Activated naive CD4-positive, alpha-beta T cell treated with anti-CD3 and anti-CD28 coated beads, Interleukin-2, amount 50 U/mL, for 24 hours (primary cell): ENCODE results near the gene RNF44.

Source experiments
- H3K27ac Mint-ChIP-seq: one replicate; pipeline ENCODE4 v1.8.0; 2021; ENCODE audit warnings: mild to moderate bottlenecking, mixed read lengths
- H3K27me3 Mint-ChIP-seq: one replicate; pipeline ENCODE4 v1.8.0; 2021; ENCODE audit warnings: mixed read lengths
- H3K36me3 Mint-ChIP-seq: one replicate; pipeline ENCODE4 v1.8.0; 2021; ENCODE audit warnings: mixed read lengths
- H3K4me1 Mint-ChIP-seq: one replicate; pipeline ENCODE4 v1.8.0; 2021; ENCODE audit warnings: mixed read lengths
- H3K4me3 Mint-ChIP-seq: one replicate; pipeline ENCODE4 v1.8.0; 2021; ENCODE audit warnings: mild to moderate bottlenecking, mixed read lengths
- H3K9me3 Mint-ChIP-seq: one replicate; pipeline ENCODE4 v1.8.0; 2021; ENCODE audit warnings: mixed read lengths

RNF44 gene

GRCh38 chr5:176542596-176543427, 5.6 kb upstream of the RNF44 start:
- H3K27ac Mint-ChIP-seq: peak overlapping the region; percentile 57
- H3K9me3 Mint-ChIP-seq: no peaks in the 10 kb centered on the region
- H3K4me3 Mint-ChIP-seq: peak overlapping the region; percentile 82

GRCh38 chr5:176542135-176542595, 5.0 kb upstream of the RNF44 start:
- Mint-ChIP-seq H3K4me1 (peaks cover 71% of the 10 kb centered on the region), H3K36me3 (no peaks in the 10 kb centered on the region), H3K9me3 (no peaks in the 10 kb centered on the region), H3K27ac (peak overlapping the region; percentile 57), H3K4me3 (peak overlapping the region; percentile 82), H3K27me3 (no peaks in the 10 kb centered on the region)

More at GRCh38 chr5:176542596-176543427, 5.6 kb upstream of the RNF44 start:
- peaks cover 76% of the 10 kb centered on the region for H3K4me1 Mint-ChIP-seq
- no peaks in the 10 kb centered on the region for H3K36me3 Mint-ChIP-seq
- H3K27me3 Mint-ChIP-seq: no peaks in the 10 kb centered on the region

- H3K36me3 Mint-ChIP-seq: no peaks in the 10 kb centered on the region
- H3K4me1 Mint-ChIP-seq: peaks cover 71% of the 10 kb centered on the region
- no peaks in the 10 kb centered on the region for H3K9me3 Mint-ChIP-seq
- no peaks in the 10 kb centered on the region for H3K27me3 Mint-ChIP-seq
- H3K4me3 Mint-ChIP-seq: peak overlapping the region; percentile 82
- peak overlapping the region; percentile 57 for H3K27ac Mint-ChIP-seq
Observed at GRCh38 chr5:176541338-176542134, 4.3 kb upstream of the RNF44 start.

- H3K27ac Mint-ChIP-seq: peak overlapping the region; percentile 57
- H3K36me3 Mint-ChIP-seq: no peaks in the 10 kb centered on the region
- peaks cover 68% of the 10 kb centered on the region for H3K4me1 Mint-ChIP-seq
- H3K4me3 Mint-ChIP-seq: peak overlapping the region; percentile 82
- H3K27me3 Mint-ChIP-seq: no peaks in the 10 kb centered on the region
- H3K9me3 Mint-ChIP-seq: no peaks in the 10 kb centered on the region
Observed at GRCh38 chr5:176540956-176541337, 3.7 kb upstream of the RNF44 start.

GRCh38 chr5:176540476-176540899, 3.3 kb upstream of the RNF44 start:
- Mint-ChIP-seq H3K27ac (peak overlapping the region; percentile 73), H3K4me1 (peaks cover 64% of the 10 kb centered on the region), H3K9me3 (no peaks in the 10 kb centered on the region), H3K27me3 (no peaks in the 10 kb centered on the region), H3K4me3 (peak overlapping the region; percentile 82), H3K36me3 (no peaks in the 10 kb centered on the region)

- H3K27ac Mint-ChIP-seq: peak overlapping the region; percentile 68
- H3K4me3 Mint-ChIP-seq: no peak overlapping the region
- H3K9me3 Mint-ChIP-seq: no peaks in the 10 kb centered on the region
- H3K36me3 Mint-ChIP-seq: no peaks in the 10 kb centered on the region
- H3K4me1 Mint-ChIP-seq: peaks cover 64% of the 10 kb centered on the region
- no peaks in the 10 kb centered on the region for H3K27me3 Mint-ChIP-seq
Observed at GRCh38 chr5:176538989-176539384, 1.8 kb upstream of the RNF44 start.

- peak overlapping the region; percentile 98 for H3K4me3 Mint-ChIP-seq
- peak overlapping the region; percentile 98 for H3K27ac Mint-ChIP-seq
- H3K9me3 Mint-ChIP-seq: no peaks in the 10 kb centered on the region
- peaks cover 67% of the 10 kb centered on the region for H3K4me1 Mint-ChIP-seq
- no peaks in the 10 kb centered on the region for H3K36me3 Mint-ChIP-seq
- H3K27me3 Mint-ChIP-seq: no peaks in the 10 kb centered on the region
Observed at GRCh38 chr5:176538230-176538988, 1.2 kb upstream of the RNF44 start.

- Mint-ChIP-seq H3K36me3 (no peaks in the 10 kb centered on the region), H3K27ac (peak overlapping the region; percentile 98), H3K9me3 (no peaks in the 10 kb centered on the region), H3K27me3 (no peaks in the 10 kb centered on the region), H3K4me3 (peak overlapping the region; percentile 98), H3K4me1 (peaks cover 74% of the 10 kb centered on the region)
Observed at GRCh38 chr5:176537554-176538229, 490 bp upstream of the RNF44 start.

GRCh38 chr5:176536132-176536901, 885 bp downstream of the RNF44 start:
- Mint-ChIP-seq H3K27ac (peak overlapping the region; percentile 99), H3K4me1 (peaks cover 67% of the 10 kb centered on the region), H3K4me3 (peak overlapping the region; percentile 98), H3K27me3 (no peaks in the 10 kb centered on the region), H3K36me3 (peaks cover under 1% of the 10 kb centered on the region), H3K9me3 (no peaks in the 10 kb centered on the region)

- no peaks in the 10 kb centered on the region for H3K27me3 Mint-ChIP-seq
Observed at GRCh38 chr5:176535664-176536131, 1.5 kb downstream of the RNF44 start.

GRCh38 chr5:176535101-176535663, 2.0 kb downstream of the RNF44 start:
- Mint-ChIP-seq H3K36me3 (peaks cover 2% of the 10 kb centered on the region), H3K9me3 (no peaks in the 10 kb centered on the region), H3K4me3 (peak overlapping the region; percentile 98), H3K27ac (peak overlapping the region; percentile 99), H3K4me1 (peaks cover 60% of the 10 kb centered on the region), H3K27me3 (no peaks in the 10 kb centered on the region)

More at GRCh38 chr5:176535664-176536131, 1.5 kb downstream of the RNF44 start:
- H3K27ac Mint-ChIP-seq: peak overlapping the region; percentile 99
- H3K9me3 Mint-ChIP-seq: no peaks in the 10 kb centered on the region
- peak overlapping the region; percentile 98 for H3K4me3 Mint-ChIP-seq
- H3K4me1 Mint-ChIP-seq: peaks cover 65% of the 10 kb centered on the region
- peaks cover 2% of the 10 kb centered on the region for H3K36me3 Mint-ChIP-seq

GRCh38 chr5:176534640-176535039, 2.6 kb downstream of the RNF44 start:
- Mint-ChIP-seq H3K4me3 (peak overlapping the region; percentile 98), H3K27me3 (no peaks in the 10 kb centered on the region), H3K36me3 (peaks cover 2% of the 10 kb centered on the region), H3K4me1 (peaks cover 57% of the 10 kb centered on the region), H3K9me3 (no peaks in the 10 kb centered on the region), H3K27ac (peak overlapping the region; percentile 99)

GRCh38 chr5:176533894-176534611, 3.1 kb downstream of the RNF44 start:
- Mint-ChIP-seq H3K4me1 (peaks cover 56% of the 10 kb centered on the region), H3K9me3 (no peaks in the 10 kb centered on the region), H3K27me3 (no peaks in the 10 kb centered on the region)

More at GRCh38 chr5:176533894-176534611, 3.1 kb downstream of the RNF44 start:
- Mint-ChIP-seq H3K27ac (peak overlapping the region; percentile 99), H3K4me3 (peak overlapping the region; percentile 98), H3K36me3 (peaks cover 2% of the 10 kb centered on the region)
